HEK293 (cell line): Measurements from ENCODE around the gene DCST2.

Source experiments
- CTCF ChIA-PET: fragments of 350-600 bp; formaldehyde crosslinking; extraction: SDS; loops from one replicate; lab custom pipeline; 2021; ENCODE audit warnings: antibody characterized with exemption; lab: Yijun Ruan, JAX
- POLR2A ChIA-PET: fragments of 300-600 bp; formaldehyde crosslinking; extraction: SDS; loops from one replicate; lab custom pipeline; 2020; ENCODE audit warnings: antibody characterized with exemption, inconsistent platforms; lab: Yijun Ruan, JAX
- H3K27ac ChIP-seq: fragments of 200-500 bp; sonication (Bioruptor generic); 2 replicates; pipeline ENCODE4 v1.5.1; 2014; ENCODE audit warnings: low read depth, low read length, control low read depth, inconsistent platforms; ENCODE audit errors: extremely low read depth
- H3K36me3 ChIP-seq, 2 experiments: fragments of 200-500 bp in 1 of 2; sonication (Bioruptor generic) in 1 of 2; 1 replicate in 1 of 2; 2 replicates in 1 of 2; pipeline ENCODE4 v1.5.1; 2014 to 2017; ENCODE audit warnings: inconsistent platforms in 2 of 2, low read length in 2 of 2; ENCODE audit not compliant: control insufficient read depth in 2 of 2, insufficient read depth in 1 of 2
- H3K4me1 ChIP-seq: fragments of 200-500 bp; sonication (Bioruptor generic); 2 replicates; pipeline ENCODE4 v1.5.1; 2014; ENCODE audit warnings: mild to moderate bottlenecking, low read length, inconsistent platforms; ENCODE audit not compliant: control insufficient read depth, insufficient read depth
- H3K4me3 ChIP-seq: 2 replicates; pipeline ENCODE4 v1.5.1; 2011; ENCODE audit warnings: low read depth, mild to moderate bottlenecking, control low read depth, low read length, moderate library complexity
- H3K9me3 ChIP-seq: fragments of 200-500 bp; sonication (Bioruptor generic); 2 replicates; pipeline ENCODE4 v1.5.1; 2014; ENCODE audit warnings: low read depth, low read length, inconsistent platforms; ENCODE audit not compliant: control insufficient read depth, insufficient read depth
- HOXC10 ChIP-seq: sonication (generic); formaldehyde crosslinking; IDR thresholded peaks from 2 replicates; pipeline ENCODE4 v1.8.1; 2023; ENCODE audit warnings: mild to moderate bottlenecking, missing genetic modification reagents
- HOXD13 ChIP-seq: sonication (generic); formaldehyde crosslinking; IDR thresholded peaks from 2 replicates; pipeline ENCODE4 v1.8.0; 2022; ENCODE audit warnings: missing genetic modification reagents, borderline replicate concordance
- IKZF3 ChIP-seq: fragments of 450-650 bp; IDR thresholded peaks from 2 replicates; pipeline ENCODE4 v1.5.0; 2018; ENCODE audit warnings: missing biosample characterization, mild to moderate bottlenecking, missing genetic modification characterization, moderate library complexity
- KLF8 ChIP-seq: fragments of 450-650 bp; formaldehyde crosslinking; IDR thresholded peaks from 2 replicates; pipeline ENCODE4 v1.5.1; 2016; ENCODE audit warnings: missing biosample characterization, missing genetic modification characterization
- MYNN ChIP-seq: fragments of 450-650 bp; formaldehyde crosslinking; IDR thresholded peaks from 2 replicates; pipeline ENCODE4 v1.5.1; 2016; ENCODE audit warnings: missing biosample characterization, missing genetic modification characterization, borderline replicate concordance
- SP2 ChIP-seq: fragments of 450-650 bp; formaldehyde crosslinking; IDR thresholded peaks from 2 replicates; pipeline ENCODE4 v1.5.1; 2016; ENCODE audit warnings: missing biosample characterization, missing genetic modification characterization
- SP7 ChIP-seq: fragments of 450-650 bp; formaldehyde crosslinking; IDR thresholded peaks from 2 replicates; pipeline ENCODE4 v1.5.1; 2016; ENCODE audit warnings: missing biosample characterization, missing genetic modification characterization
- TCF7L2 ChIP-seq: IDR thresholded peaks from 2 replicates; pipeline ENCODE4 v1.6.1; 2011; ENCODE audit warnings: low read depth, mild to moderate bottlenecking, inconsistent platforms, low read length, moderate library complexity, borderline replicate concordance
- ZNF10 ChIP-seq: fragments of 450-650 bp; formaldehyde crosslinking; IDR thresholded peaks from 2 replicates; pipeline ENCODE4 v1.5.1; 2017; ENCODE audit warnings: missing biosample characterization, missing genetic modification characterization
- ZNF341 ChIP-seq: fragments of 450-650 bp; formaldehyde crosslinking; IDR thresholded peaks from 2 replicates; pipeline ENCODE4; 2016; ENCODE audit warnings: low read depth, missing biosample characterization, missing genetic modification characterization
- ZNF433 ChIP-seq: fragments of 450-650 bp; formaldehyde crosslinking; IDR thresholded peaks from 2 replicates; pipeline ENCODE4 v1.5.1; 2016; ENCODE audit warnings: missing biosample characterization, missing genetic modification characterization, low read depth
- ZNF521 ChIP-seq: fragments of 450-650 bp; formaldehyde crosslinking; IDR thresholded peaks from 2 replicates; pipeline ENCODE4 v1.5.1; 2017; ENCODE audit warnings: missing biosample characterization, mild to moderate bottlenecking, missing genetic modification characterization
- ZNF549 ChIP-seq: fragments of 450-650 bp; IDR thresholded peaks from 2 replicates; pipeline ENCODE4 v1.5.1; 2018; ENCODE audit warnings: missing biosample characterization, missing genetic modification characterization, mild to moderate bottlenecking, inconsistent platforms, moderate library complexity
- ZNF561 ChIP-seq: fragments of 450-650 bp; IDR thresholded peaks from 2 replicates; pipeline ENCODE4 v1.5.1; 2018; ENCODE audit warnings: missing biosample characterization, missing genetic modification characterization, borderline replicate concordance
- ZNF623 ChIP-seq: fragments of 450-650 bp; formaldehyde crosslinking; IDR thresholded peaks from 2 replicates; pipeline ENCODE4 v1.5.1; 2016; ENCODE audit warnings: missing biosample characterization, missing genetic modification characterization
- ZNF785 ChIP-seq: fragments of 450-650 bp; formaldehyde crosslinking; IDR thresholded peaks from 2 replicates; pipeline ENCODE4 v1.5.1; 2016; ENCODE audit warnings: missing biosample characterization, missing genetic modification characterization
- TF ChIP-seq, protein P1 (sequence below): fragments of 450-650 bp; formaldehyde crosslinking; IDR thresholded peaks from 2 replicates; pipeline ENCODE4 v1.5.1; 2016; ENCODE audit warnings: missing biosample characterization, missing genetic modification characterization
- TF ChIP-seq, protein P2 (sequence below): fragments of 450-650 bp; formaldehyde crosslinking; IDR thresholded peaks from 2 replicates; pipeline ENCODE4 v1.5.1; 2016; ENCODE audit warnings: missing biosample characterization, missing genetic modification characterization
- TF ChIP-seq, protein P3 (sequence below): fragments of 450-650 bp; formaldehyde crosslinking; IDR thresholded peaks from 2 replicates; pipeline ENCODE4 v1.5.1; 2016; ENCODE audit warnings: missing biosample characterization, missing genetic modification characterization
- TF ChIP-seq, protein P4 (sequence below): IDR thresholded peaks from 2 replicates; pipeline ENCODE4 v1.6.1; 2011; ENCODE audit warnings: mild to moderate bottlenecking, low read depth, low read length, borderline replicate concordance
- TF ChIP-seq, protein P5 (sequence below): fragments of 450-650 bp; formaldehyde crosslinking; IDR thresholded peaks from 2 replicates; pipeline ENCODE4 v1.5.1; 2016; ENCODE audit warnings: missing biosample characterization, missing genetic modification characterization

Gene DCST2

DNA sequence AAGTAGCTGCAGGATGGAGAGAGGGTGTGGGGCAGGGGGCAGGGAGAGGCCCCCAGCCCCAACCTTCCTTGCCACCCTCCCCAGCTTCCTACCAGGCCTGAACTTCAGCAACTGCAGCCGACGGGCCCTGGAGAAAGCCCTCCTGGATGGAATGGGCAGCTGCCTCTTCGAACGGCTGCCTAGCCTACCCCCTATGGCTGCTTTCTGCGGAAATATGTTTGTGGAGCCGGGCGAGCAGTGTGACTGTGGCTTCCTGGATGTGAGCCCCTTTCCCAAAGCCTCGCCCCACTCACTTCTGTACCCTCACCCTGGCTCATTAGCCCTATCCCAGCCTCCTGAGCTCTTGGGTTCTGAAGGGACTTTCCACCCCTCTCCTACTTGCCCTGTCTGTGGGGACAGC is 23.5 kb upstream of the DCST2 start (continued):
- TF ChIP-seq, protein P1, sequence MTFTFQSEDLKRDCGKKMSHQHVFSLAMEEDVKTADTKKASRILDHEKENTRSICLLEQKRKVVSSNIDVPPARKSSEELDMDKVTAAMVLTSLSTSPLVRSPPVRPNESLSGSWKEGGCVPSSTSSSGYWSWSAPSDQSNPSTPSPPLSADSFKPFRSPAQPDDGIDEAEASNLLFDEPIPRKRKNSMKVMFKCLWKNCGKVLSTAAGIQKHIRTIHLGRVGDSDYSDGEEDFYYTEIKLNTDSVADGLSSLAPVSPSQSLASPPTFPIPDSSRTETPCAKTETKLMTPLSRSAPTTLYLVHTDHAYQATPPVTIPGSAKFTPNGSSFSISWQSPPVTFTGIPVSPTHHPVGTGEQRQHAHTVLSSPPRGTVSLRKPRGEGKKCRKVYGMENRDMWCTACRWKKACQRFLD (tag by site-specific recombination) = no peak
- TF ChIP-seq ZNF785 = no peak

DNA sequence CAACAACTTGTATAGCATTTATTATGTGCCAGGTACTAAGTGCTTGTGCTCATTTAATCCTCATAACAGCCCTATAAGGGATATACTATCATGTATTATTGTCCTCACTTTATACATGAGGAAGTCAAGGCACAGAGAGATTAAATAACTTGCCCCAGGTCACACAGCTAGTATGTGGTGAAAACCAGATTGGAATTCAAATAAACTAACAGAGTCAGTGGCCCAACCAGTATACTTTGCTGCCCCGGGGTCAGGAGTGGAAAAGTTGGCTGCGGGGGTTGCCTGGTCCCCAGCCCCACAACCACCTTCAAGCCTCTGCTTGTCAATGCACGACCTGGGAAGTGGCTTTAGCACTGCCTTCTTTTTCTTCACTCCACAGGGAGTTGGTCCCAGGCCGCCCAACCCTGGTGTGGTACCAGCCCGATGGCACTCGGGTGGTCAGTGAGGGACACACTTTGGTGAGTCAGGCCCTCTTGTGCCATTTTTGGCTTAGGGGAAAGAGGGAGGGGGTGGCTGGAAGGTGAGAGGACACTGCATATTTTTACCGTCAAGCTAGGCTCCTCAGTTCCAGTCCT is 20.0 kb upstream of the DCST2 start:
- ChIA-PET POLR2A (interaction anchor here (0.6 kb wide), 1 partner anchor 1063 kb away, joined by 6 read pairs; no protein-coding TSS in a partner anchor), CTCF (interaction anchor here (0.6 to 3.6 kb wide), 8 partner anchors 7 to 1036 kb away, joined by 3 to 32 read pairs (median 4); no protein-coding TSS in a partner anchor)
- Histone ChIP-seq H3K9me3 (no peaks in the 10 kb centered on the region), H3K4me3 (no peak overlapping the region), H3K4me1 (peaks cover 9% of the 10 kb centered on the region), H3K27ac (no peak overlapping the region), H3K36me3 (peaks cover 0 to 49% of the 10 kb centered on the region in 2 experiments; a peak in 1 of 3 replicates)
- no peak for TF ChIP-seq IKZF3 (tag by site-specific recombination)

DNA sequence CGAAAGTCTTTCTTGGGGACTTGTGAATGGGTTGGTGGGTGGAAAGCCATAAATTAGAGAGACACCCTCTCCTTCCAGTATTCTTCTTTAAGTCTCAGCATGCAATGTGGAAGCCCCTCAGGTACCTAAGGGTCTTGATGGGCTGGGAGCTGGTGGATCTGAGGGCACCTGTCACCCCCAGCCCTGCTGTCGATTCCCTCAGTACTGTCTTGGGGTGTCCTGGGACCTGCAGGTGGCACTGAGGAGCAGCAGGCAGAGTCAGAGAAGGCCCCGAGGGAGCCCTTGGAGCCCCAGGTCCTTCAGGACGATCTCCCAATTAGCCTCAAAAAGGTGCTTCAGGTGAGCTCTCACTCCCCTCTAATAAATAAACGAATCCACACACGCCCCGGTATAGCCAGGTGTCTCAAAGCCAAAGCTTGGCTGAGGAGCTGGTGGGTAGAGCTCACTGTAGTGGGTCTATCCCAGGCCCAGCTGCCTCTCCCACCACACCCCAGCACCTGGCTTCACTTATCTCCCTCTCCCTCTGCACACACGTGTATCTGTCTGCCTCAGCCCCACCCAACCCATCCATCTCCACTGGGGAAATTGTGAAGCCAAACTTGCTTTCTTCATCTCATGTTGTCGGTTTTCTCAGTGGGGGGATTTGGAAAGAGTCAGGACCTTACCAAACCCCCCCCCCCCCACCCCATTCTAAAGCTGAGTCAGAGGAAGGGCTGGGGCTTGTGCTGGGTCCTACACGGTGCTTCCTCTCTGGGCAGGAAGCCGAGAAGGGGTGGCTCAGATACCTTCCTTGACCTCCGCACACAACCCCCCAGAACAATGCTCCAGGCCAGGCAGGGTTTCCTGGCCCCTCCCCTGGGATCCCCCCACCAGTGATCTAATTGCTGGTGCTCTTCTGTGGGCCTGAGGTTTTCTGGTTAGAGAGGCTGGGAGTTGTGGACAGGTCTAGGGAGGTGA is 19.1 kb upstream of the DCST2 start:
- Histone ChIP-seq H3K4me3 (peak overlapping the region; percentile 66), H3K27ac (no peak overlapping the region), H3K9me3 (no peaks in the 10 kb centered on the region), H3K4me1 (peaks cover 9% of the 10 kb centered on the region), H3K36me3 (peaks cover 0 to 40% of the 10 kb centered on the region in 2 experiments; a peak in 1 of 3 replicates)
- CTCF ChIA-PET = interaction anchor here (0.5 to 3.6 kb wide), 8 partner anchors 8 to 573 kb away, joined by 3 to 32 read pairs (median 4); no protein-coding TSS in a partner anchor
- POLR2A ChIA-PET = interaction anchor here (0.6 to 1.0 kb wide), 3 partner anchors 9 to 1063 kb away, joined by 3 to 6 read pairs (median 3); partner anchors contain the start of gene FLAD1
- TF ChIP-seq, protein P2, sequence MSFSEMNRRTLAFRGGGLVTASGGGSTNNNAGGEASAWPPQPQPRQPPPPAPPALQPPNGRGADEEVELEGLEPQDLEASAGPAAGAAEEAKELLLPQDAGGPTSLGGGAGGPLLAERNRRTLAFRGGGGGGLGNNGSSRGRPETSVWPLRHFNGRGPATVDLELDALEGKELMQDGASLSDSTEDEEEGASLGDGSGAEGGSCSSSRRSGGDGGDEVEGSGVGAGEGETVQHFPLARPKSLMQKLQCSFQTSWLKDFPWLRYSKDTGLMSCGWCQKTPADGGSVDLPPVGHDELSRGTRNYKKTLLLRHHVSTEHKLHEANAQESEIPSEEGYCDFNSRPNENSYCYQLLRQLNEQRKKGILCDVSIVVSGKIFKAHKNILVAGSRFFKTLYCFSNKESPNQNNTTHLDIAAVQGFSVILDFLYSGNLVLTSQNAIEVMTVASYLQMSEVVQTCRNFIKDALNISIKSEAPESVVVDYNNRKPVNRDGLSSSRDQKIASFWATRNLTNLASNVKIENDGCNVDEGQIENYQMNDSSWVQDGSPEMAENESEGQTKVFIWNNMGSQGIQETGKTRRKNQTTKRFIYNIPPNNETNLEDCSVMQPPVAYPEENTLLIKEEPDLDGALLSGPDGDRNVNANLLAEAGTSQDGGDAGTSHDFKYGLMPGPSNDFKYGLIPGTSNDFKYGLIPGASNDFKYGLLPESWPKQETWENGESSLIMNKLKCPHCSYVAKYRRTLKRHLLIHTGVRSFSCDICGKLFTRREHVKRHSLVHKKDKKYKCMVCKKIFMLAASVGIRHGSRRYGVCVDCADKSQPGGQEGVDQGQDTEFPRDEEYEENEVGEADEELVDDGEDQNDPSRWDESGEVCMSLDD (tag by site-specific recombination) = no peak
- no peak for TF ChIP-seq ZNF433 (tag by site-specific recombination)
- no peak for TF ChIP-seq ZNF561
- TF ChIP-seq ZNF341 (tag by site-specific recombination) = no peak
- no peak for TF ChIP-seq ZNF549 (tag by site-specific recombination)
- TF ChIP-seq MYNN (tag by site-specific recombination) = no peak
- no peak for TF ChIP-seq ZNF10
- no peak for TF ChIP-seq KLF8
- TF ChIP-seq, protein P3, sequence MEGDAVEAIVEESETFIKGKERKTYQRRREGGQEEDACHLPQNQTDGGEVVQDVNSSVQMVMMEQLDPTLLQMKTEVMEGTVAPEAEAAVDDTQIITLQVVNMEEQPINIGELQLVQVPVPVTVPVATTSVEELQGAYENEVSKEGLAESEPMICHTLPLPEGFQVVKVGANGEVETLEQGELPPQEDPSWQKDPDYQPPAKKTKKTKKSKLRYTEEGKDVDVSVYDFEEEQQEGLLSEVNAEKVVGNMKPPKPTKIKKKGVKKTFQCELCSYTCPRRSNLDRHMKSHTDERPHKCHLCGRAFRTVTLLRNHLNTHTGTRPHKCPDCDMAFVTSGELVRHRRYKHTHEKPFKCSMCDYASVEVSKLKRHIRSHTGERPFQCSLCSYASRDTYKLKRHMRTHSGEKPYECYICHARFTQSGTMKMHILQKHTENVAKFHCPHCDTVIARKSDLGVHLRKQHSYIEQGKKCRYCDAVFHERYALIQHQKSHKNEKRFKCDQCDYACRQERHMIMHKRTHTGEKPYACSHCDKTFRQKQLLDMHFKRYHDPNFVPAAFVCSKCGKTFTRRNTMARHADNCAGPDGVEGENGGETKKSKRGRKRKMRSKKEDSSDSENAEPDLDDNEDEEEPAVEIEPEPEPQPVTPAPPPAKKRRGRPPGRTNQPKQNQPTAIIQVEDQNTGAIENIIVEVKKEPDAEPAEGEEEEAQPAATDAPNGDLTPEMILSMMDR (tag by site-specific recombination) = peak; percentile 57; the same call in 1 of the 2 replicates
- no peak for TF ChIP-seq HOXC10
- no peak for TF ChIP-seq ZNF521 (tag by site-specific recombination)
- TF ChIP-seq SP7 (tag by site-specific recombination) = 0 out of 2 replicates have a peak, but pooled peaks have one; percentile 2
- no peak for TF ChIP-seq SP2 (tag by site-specific recombination)
- TF ChIP-seq TCF7L2 = no peak
- TF ChIP-seq ZNF623 = no peak
- TF ChIP-seq, protein P4, sequence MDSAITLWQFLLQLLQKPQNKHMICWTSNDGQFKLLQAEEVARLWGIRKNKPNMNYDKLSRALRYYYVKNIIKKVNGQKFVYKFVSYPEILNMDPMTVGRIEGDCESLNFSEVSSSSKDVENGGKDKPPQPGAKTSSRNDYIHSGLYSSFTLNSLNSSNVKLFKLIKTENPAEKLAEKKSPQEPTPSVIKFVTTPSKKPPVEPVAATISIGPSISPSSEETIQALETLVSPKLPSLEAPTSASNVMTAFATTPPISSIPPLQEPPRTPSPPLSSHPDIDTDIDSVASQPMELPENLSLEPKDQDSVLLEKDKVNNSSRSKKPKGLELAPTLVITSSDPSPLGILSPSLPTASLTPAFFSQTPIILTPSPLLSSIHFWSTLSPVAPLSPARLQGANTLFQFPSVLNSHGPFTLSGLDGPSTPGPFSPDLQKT = no peak
- TF ChIP-seq, protein P5, sequence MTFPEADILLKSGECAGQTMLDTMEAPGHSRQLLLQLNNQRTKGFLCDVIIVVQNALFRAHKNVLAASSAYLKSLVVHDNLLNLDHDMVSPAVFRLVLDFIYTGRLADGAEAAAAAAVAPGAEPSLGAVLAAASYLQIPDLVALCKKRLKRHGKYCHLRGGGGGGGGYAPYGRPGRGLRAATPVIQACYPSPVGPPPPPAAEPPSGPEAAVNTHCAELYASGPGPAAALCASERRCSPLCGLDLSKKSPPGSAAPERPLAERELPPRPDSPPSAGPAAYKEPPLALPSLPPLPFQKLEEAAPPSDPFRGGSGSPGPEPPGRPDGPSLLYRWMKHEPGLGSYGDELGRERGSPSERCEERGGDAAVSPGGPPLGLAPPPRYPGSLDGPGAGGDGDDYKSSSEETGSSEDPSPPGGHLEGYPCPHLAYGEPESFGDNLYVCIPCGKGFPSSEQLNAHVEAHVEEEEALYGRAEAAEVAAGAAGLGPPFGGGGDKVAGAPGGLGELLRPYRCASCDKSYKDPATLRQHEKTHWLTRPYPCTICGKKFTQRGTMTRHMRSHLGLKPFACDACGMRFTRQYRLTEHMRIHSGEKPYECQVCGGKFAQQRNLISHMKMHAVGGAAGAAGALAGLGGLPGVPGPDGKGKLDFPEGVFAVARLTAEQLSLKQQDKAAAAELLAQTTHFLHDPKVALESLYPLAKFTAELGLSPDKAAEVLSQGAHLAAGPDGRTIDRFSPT (tag by site-specific recombination) = 0 out of 2 replicates have a peak, but pooled peaks have one; percentile 1
- TF ChIP-seq HOXD13 (CRISPR knock-in tag) = no peak
